ENCODE data around the gene POU5F1.
"Not testable (repeated sequence)": the region's sequence is repeated elsewhere in the genome, so short reads cannot be mapped to it uniquely, and the experiment has no call there.

POU5F1 gene

GRCh38 chr6:31189223-31189622 is 18.7 kb upstream of the POU5F1 start:
- DNase-seq, result not testable (repeated sequence)

- no peak for DNase-seq
These were observed 17.3 kb upstream of the POU5F1 start for GRCh38 chr6:31187780-31188194.

DNA sequence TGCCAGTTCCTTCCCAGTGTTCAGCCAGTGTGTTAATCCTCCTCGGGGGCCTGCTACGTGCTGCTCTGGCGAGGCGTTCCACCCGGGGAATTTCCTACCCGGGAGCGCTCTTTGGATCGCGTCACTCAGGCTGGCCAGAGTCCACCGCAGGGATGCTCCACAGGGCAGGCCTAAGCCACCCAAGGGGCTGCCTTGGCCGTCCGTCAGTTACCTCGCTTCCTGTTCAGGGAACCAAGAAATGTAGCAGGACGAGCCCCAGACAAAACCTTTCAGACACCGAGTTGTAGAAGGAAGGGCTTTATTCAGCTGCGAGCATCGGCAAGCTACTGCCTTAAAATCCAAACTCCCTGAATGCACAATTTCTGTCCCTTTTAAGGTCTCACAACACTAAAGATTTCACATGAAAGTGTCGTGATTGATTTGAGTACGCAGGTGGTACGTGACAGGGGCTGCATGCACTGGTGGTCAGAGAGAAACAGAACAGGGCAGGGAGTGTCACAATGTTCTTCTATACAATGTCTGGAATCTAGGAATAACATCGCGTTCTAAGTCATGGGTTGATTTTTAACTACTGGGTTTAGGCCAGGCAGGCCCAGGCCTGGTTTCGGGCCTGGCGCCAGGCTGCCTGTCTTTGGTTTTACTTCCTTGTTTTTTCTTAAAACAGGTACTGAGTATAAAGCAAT is 15.7 kb upstream of the POU5F1 start:
- DNase-seq, result no peak

DNA sequence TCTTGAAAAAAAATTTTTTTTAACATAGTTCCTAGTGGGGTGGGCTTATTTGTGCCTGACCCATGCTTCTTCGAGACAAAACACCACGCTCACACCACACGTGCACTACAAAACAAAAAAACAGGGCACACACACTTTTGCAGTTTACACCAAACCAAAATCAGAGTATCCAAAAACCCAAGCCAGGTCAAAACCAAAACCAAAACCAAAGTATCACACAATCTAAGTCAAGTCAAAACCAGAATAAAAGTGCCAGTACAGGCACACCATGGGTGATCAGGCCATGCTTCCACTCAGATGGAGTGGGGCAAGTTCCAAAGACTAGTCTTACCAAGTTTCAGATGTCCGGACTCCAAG is 15.2 kb upstream of the POU5F1 start:
- not testable (repeated sequence) for DNase-seq

GRCh38 chr6:31183859-31184258 is 13.4 kb upstream of the POU5F1 start:
- not testable (repeated sequence) for DNase-seq

- DNase-seq, result not testable (repeated sequence)
These were observed 12.8 kb upstream of the POU5F1 start for GRCh38 chr6:31183287-31183686.

DNA sequence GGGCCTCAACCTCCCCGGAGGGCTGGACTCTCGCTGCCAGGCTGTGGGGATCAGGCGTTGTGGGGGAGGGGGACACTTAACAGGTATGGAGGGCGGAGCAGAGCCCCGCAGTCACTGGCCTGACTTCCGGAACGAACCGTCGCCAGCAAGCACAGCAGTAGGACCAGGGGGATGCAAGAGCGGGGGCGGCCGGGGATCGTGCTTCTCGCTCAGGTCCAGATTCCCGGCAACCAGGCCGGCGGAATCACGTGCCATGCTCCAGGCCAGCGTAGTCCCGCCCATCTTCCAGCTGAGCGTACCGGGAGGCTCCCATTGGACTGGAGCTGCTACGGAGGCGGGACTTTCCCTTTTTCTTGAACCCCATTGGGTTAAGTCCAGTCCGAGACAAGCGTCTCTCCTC is 10.0 kb upstream of the POU5F1 start:
- no peak for DNase-seq

DNA sequence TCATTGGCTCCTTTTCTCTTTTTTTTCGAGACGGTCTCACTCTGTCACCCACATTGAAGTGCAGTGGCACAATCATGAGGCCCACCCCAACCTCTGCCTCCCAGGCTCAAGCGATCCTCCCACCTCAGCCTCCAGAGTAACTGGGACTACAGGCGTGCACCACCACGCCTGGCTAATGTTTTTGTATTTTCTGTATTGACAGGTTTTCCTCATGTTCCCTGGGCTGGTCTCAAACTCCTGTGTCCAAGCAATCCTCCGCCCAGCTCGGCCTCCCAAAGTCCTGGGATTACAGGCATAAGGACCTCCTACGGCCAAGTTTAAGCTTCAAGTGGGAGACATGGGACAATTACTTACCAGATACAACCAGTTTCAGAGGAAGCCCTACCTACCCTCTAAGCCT is 9.4 kb upstream of the POU5F1 start:
- DNase-seq, result no peak

- no peak for DNase-seq
These were observed 8.5 kb upstream of the POU5F1 start for GRCh38 chr6:31179042-31179386.

GRCh38 chr6:31178143-31179041 is 7.9 kb upstream of the POU5F1 start:
- no peak for DNase-seq

DNA sequence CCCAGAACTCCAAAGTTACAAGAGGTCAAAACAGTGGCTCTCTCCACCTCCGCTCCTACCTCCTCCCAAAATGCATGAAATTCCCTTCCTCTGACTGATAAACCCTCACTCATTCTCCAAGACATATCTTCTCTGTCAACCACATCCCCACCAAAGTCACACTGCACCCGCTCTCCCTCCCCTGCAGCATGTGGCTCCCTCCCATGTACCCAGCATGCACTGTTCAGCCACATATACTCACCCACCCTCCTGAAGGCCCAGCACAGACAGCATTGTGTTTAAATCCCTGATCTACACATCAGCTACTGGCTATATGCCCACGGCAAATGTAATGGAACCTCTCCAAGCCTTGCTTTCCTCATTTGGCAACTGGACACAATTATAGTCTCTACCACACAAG is 5.5 kb upstream of the POU5F1 start:
- no peak for DNase-seq

GRCh38 chr6:31174378-31174777 is 3.9 kb upstream of the POU5F1 start:
- no peak for DNase-seq

GRCh38 chr6:31173406-31173805 is 2.9 kb upstream of the POU5F1 start:
- DNase-seq, result no peak

GRCh38 chr6:31172973-31173384 is 2.5 kb upstream of the POU5F1 start:
- no peak for DNase-seq

GRCh38 chr6:31171931-31172905 is 1.7 kb upstream of the POU5F1 start:
- no peak for DNase-seq

DNA sequence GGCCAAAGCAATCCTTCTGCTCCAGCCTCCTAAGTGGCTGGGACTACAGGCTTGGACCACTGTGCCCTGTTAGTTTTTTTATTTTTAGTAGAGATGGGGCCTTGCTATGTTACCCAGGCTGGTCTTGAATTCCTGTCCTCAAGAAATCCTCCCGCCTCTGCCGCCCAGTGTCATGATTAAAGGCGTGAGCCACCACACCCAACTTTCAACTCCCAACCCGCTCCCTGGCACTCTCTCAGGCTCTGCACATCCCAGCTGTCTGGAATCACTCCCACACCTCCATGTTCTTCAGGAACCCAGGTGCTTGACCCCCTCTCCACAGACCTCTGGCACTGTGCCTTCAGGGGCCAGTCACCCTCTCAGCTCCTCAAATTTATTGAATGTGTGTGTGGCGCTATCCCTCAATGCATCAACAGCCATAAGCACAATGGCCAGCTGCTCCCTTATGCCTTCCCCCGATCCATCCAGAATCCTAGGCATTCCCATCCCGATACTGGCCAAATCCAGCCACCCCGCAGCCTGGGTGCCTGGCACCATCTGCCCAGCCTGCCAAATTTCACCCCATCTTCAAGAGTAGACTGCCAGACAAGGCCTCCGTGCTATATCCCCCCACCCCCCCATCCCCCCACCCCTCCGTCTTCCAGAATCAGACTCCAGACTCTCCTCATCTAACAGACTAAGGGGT is 647 bp upstream of the POU5F1 start:
- no peak for DNase-seq

GRCh38 chr6:31169858-31170599 is 453 bp downstream of the POU5F1 start:
- not testable (repeated sequence) for DNase-seq

DNA sequence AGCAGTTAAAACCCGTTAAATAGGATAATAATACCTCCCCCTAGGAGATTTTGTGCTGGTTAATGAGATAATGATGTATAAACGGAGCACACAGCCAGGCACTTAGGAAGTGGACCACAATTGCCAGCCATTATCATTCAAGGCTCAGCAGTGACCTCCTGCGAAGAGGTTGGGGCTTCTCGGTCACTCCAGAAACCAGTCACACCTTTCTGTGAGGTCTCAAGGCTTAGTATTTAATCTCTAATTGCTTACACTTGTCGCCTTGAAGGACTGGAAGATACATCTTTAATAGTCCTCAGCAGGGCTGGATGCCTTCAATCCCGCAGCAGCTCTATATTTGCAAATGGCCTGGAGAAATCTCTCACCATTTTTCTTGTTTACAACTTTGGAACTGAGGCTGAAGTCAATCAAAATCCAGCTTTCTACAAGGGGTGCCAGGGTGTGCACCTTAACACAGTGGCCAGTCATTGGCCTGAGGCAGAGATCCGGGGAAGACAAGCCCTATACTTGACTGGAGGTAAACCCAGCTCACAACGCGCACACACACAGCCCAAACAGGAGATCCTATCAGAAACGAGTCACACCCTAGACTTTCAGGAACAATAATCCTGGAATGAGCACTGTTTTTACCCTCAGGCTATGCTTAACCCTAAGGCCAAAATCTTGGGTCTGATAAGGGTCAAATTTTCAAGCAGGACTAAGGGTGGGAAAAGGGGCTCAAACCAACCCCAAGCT is 1.2 kb downstream of the POU5F1 start:
- DNase-seq, result no peak

- no peak for DNase-seq
These were observed 1.9 kb downstream of the POU5F1 start for GRCh38 chr6:31168606-31169005.

DNA sequence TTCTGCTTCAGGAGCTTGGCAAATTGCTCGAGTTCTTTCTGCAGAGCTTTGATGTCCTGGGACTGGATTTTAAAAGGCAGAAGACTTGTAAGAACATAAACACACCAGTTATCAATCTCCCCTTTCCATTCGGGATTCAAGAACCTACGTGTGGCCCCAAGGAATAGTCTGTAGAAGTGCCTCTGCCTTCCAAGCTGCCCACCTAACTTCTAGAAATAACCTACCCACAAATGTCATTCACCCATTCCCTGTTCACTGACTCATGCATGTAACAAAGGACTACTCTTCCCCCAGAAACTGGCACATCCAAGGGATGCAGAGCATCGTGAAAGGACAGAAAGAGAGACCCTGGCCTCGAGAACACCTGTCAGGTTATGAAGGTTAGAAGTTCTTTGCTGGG is 4.5 kb downstream of the POU5F1 start:
- DNase-seq, result no peak
